Stomach (tissue), 9 donors: ENCODE results near the gene AKIRIN2. TPM values are rescaled to one million over a fixed set of nuclear protein-coding genes. Genes with fewer than 3 reads are reported as not detected.

Source experiments
- DNase-seq, 2 donors: peaks; one replicate each; pipeline versions ENCODE4 v3.0.0 to v3.0.0-alpha.2; 2013 to 2019
- H3K27ac ChIP-seq, 5 donors: fragments of 200-600 bp in 4 of 5; sonication (generic) in 4 of 5; one replicate each; pipeline ENCODE4 v1.5.1; 2013 to 2019; ENCODE audit warnings: mild to moderate bottlenecking in 1 of 5, moderate library complexity in 1 of 5
- H3K27me3 ChIP-seq, 3 donors: fragments of 200-600 bp; sonication (generic); one replicate each; pipeline ENCODE4 v1.5.1; 2017 to 2019; ENCODE audit warnings: mixed run types in 1 of 3
- H3K36me3 ChIP-seq, 4 donors: fragments of 200-600 bp; sonication (generic); 1 replicate in 3 of 4; 2 replicates in 1 of 4; pipeline ENCODE4 v1.5.1; 2016 to 2019
- H3K4me1 ChIP-seq, 4 donors: fragments of 200-600 bp; sonication (generic); one replicate each; pipeline ENCODE4 v1.5.1; 2016 to 2019
- H3K4me3 ChIP-seq, 4 donors: fragments of 200-600 bp; sonication (generic) in 3 of 4; one replicate each; pipeline ENCODE4 v1.5.1; 2016 to 2019; ENCODE audit warnings: mild to moderate bottlenecking in 1 of 4
- H3K9me3 ChIP-seq, 4 donors: fragments of 200-600 bp; sonication (generic); one replicate each; pipeline ENCODE4 v1.5.1; 2016 to 2019
- EP300 ChIP-seq: sonication (generic); formaldehyde crosslinking; IDR thresholded peaks from one replicate; pipeline ENCODE4 v1.6.1; 2017; ENCODE audit warnings: antibody characterized with exemption
- POLR2A ChIP-seq, 4 donors: fragments of 450-650 bp; IDR thresholded peaks; one replicate each; pipeline ENCODE4 v1.6.1; 2016; ENCODE audit warnings: antibody characterized with exemption in 4 of 4, control low read depth in 2 of 4, mild to moderate bottlenecking in 1 of 4, moderate library complexity in 1 of 4
- POLR2AphosphoS5 ChIP-seq, 3 donors: sonication (generic); formaldehyde crosslinking; IDR thresholded peaks; one replicate each; pipeline ENCODE4 v1.6.1; 2016; ENCODE audit warnings: antibody characterized with exemption in 3 of 3
- WGBS, 5 donors: extraction: QIAGEN DNeasy Blood & Tissue Kit in 3 of 5; methylation state at CpG; one replicate each; pipeline versions ENCODE4 v1.1.5 to v1.1.7; 2013 to 2018; 5-methylcytosine and 5-hydroxymethylcytosine counted together
- intact Hi-C: fragments of 100-400 bp; cut with DNase I; formaldehyde crosslinking; loops from one replicate; pipeline ENCODE4 v1.15.1; 2023; ENCODE audit warnings: low total_unique reads
- polyA plus RNA-seq, 3 donors: library from polyadenylated mRNA; stranded (reverse); fragments of 200-250 nt; gene quantifications; one replicate each; pipeline ENCODE4 v1.2.3, GENCODE V29; 2013
- small RNA-seq, 4 donors: library from RNA; depleted of rRNA; stranded (forward); fragments of <200 nt; gene quantifications; one replicate each; pipeline ENCODE3, GENCODE V24; 2016
- total RNA-seq, 5 donors: library from RNA; depleted of rRNA; stranded (reverse); fragments of >200 nt; gene quantifications; one replicate each; pipeline versions ENCODE4 v1.1.0 to v1.2.3, GENCODE V29; 2014 to 2016
- TF ChIP-seq, protein P1 (sequence below), 7 experiments: fragments of 450-650 bp in 4 of 7; fragments of 200-600 bp in 3 of 7; sonication (generic) in 3 of 7; IDR thresholded peaks; one replicate each; pipeline ENCODE4 v1.5.1; 2016 to 2019; ENCODE audit warnings: antibody characterized with exemption in 7 of 7, control low read depth in 2 of 7, mild to moderate bottlenecking in 1 of 7
- donor health status: healthy with polysubstance abuse.
- donor health status: Bipolar disorder and iron deficiency.
- donor health status: healthy.

Gene AKIRIN2
- total and polyA plus RNA-seq, 8 donors, result 0.58 to 49.0 (median 12.7) TPM

DNA sequence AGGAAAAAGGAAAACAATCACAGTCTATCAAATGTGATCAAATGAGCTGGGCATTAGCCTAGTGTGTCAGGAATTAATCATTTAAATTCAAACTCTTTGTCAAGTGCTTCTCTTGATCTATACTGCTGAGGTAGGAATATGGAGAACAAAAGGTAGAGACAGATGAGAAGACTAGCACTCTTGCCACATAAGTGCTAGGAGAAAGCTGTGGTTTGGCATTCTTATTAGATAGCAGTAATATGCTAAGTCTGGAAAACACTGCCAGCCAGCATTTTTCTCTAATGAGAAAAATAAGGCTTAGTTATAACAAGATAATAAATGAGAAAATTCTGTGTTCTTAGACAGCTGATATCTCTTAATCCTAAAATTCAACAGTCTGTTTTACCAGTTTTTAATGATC, 73.2 kb downstream of the AKIRIN2 start:
- H3K4me1 ChIP-seq, result no peaks in the 10 kb centered on the region
- H3K27me3 ChIP-seq, result no peaks in the 10 kb centered on the region
- TF ChIP-seq EP300 (no peak), POLR2A (IDR thresholded peaks at IDR 0.05) (no peak), POLR2AphosphoS5 (IDR thresholded peaks at IDR 0.05) (no peak)
- TF ChIP-seq, protein P1, sequence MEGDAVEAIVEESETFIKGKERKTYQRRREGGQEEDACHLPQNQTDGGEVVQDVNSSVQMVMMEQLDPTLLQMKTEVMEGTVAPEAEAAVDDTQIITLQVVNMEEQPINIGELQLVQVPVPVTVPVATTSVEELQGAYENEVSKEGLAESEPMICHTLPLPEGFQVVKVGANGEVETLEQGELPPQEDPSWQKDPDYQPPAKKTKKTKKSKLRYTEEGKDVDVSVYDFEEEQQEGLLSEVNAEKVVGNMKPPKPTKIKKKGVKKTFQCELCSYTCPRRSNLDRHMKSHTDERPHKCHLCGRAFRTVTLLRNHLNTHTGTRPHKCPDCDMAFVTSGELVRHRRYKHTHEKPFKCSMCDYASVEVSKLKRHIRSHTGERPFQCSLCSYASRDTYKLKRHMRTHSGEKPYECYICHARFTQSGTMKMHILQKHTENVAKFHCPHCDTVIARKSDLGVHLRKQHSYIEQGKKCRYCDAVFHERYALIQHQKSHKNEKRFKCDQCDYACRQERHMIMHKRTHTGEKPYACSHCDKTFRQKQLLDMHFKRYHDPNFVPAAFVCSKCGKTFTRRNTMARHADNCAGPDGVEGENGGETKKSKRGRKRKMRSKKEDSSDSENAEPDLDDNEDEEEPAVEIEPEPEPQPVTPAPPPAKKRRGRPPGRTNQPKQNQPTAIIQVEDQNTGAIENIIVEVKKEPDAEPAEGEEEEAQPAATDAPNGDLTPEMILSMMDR (IDR thresholded peaks at IDR 0.05), result no peak
- H3K27ac ChIP-seq, result no peak overlapping the region
- intact Hi-C loops, result no loop called here
- H3K4me3 ChIP-seq, result no peak overlapping the region
- H3K36me3 ChIP-seq, result peaks cover 1 to 46% (median 33%) of the 10 kb centered on the region in 4 donors
- H3K9me3 ChIP-seq, result no peaks in the 10 kb centered on the region
- DNase-seq, result no peak

DNA sequence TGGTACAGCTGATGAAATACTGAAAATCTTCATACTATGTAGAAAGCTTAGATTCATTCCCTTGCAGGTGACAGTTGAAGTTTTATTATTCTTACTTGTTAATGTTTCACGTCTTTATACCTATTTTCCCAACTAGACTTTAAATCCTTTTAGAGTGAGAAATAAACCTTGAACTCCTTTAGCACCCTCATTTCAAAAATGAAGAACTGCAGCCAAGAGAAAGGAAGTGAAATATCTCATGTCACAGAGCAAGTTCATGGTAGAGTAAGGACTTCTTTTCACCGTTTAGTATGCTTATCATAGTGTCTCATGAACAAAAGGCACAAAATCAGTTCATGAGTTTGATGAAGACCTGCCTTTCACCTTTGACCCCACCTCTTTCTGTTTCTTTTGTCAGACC, 73.6 kb downstream of the AKIRIN2 start:
- Histone ChIP-seq H3K36me3 (peaks cover 3 to 46% (median 32%) of the 10 kb centered on the region in 4 donors), H3K27me3 (no peaks in the 10 kb centered on the region), H3K4me3 (no peak overlapping the region), H3K27ac (no peak overlapping the region), H3K9me3 (no peaks in the 10 kb centered on the region), H3K4me1 (peaks cover 0 to 2% (median 0%) of the 10 kb centered on the region in 4 donors)
- TF ChIP-seq POLR2AphosphoS5 (IDR thresholded peaks at IDR 0.05), result no peak
- no peak for TF ChIP-seq POLR2A (IDR thresholded peaks at IDR 0.05)
- no peak for TF ChIP-seq EP300
- TF ChIP-seq, protein P1 (IDR thresholded peaks at IDR 0.05), result no peak
- intact Hi-C loops, result no loop called here
- DNase-seq, result no peak
- WGBS, 5 donors, result 56 to 75% (median 72%) methylated on average over 2 of the region's 2 CpGs

Small RNA genes lying within 50 kb of the gene (small RNA-seq; reads per million reads assigned to genes)
- gene RF01210, result 0 reads per million in 4 donors

Other genes with a start within 250 kb of the AKIRIN2 start
- gene SLC35A1, start 229.3 kb downstream of the AKIRIN2 start, total RNA-seq, result 100 to 1,000 TPM in 1 of 5 donors, 10 to 100 TPM in 2, 1 to 10 TPM in 2; 2.2 to 117 (median 17.0) TPM
- gene SLC35A1, start 229.3 kb downstream of the AKIRIN2 start, polyA plus RNA-seq, result 10 to 100 TPM in 2 of 3 donors, 1 to 10 TPM in 1; 7.8 to 17.5 (median 11.8) TPM
- 100 to 1,000 TPM in 2 of 5 donors, 10 to 100 TPM in 3; 20.0 to 126 (median 61.7) TPM for gene RARS2, start 112.2 kb downstream of the AKIRIN2 start, total RNA-seq
- gene RARS2, start 112.2 kb downstream of the AKIRIN2 start, polyA plus RNA-seq, result 10 to 100 TPM; 17.7 to 33.5 (median 24.5) TPM
- 10 to 100 TPM in 3 of 5 donors, 1 to 10 TPM in 2; 5.8 to 33.8 (median 14.3) TPM for gene ORC3, start 112.1 kb downstream of the AKIRIN2 start, total RNA-seq
- gene ORC3, start 112.1 kb downstream of the AKIRIN2 start, polyA plus RNA-seq, result 10 to 100 TPM in 2 of 3 donors, 1 to 10 TPM in 1; 8.4 to 11.3 (median 10.8) TPM